Measurements from ENCODE around the gene CLASRP. TPM values are rescaled to one million over a fixed set of nuclear protein-coding genes. Genes with fewer than 3 reads are reported as not detected.
"Not testable (repeated sequence)": the region's sequence is repeated elsewhere in the genome, so short reads cannot be mapped to it uniquely, and the experiment has no call there.

The CLASRP gene
- total and polyA plus RNA-seq, 9 donors: 29.5 to 113 (median 80.3) TPM

DNA sequence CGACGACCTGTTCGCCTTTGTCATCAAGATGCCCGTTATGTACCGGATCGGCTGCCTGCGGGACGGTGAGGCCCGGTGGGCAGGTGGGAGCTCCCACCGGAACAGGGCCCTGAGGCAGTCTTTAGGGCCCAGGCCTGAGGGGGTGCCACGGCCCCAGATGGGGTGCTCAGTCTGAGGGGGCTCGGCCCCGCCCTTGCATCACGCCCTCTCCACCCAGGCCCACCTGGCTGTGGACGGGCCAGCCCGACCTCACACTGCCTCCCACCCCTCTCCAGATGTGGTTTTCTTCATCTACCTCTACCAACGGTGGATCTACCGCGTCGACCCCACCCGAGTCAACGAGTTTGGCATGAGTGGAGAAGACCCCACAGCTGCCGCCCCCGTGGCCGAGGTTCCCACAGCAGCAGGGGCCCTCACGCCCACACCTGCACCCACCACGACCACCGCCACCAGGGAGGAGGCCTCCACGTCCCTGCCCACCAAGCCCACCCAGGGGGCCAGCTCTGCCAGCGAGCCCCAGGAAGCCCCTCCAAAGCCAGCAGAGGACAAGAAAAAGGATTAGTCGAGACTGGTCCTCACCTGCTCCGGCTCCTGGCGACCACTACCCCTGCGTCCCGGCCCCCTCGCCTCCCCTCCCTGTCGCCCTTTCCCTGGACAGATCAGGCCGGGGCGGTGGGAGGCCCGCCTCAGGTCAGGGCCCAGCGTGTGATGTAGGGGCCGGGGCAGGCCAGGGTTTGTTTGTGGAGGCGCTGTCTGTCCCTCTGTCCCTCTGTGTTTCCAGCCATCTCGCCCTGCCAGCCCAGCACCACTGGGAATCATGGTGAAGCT is 46.3 kb upstream of the CLASRP start:
- TF ChIP-seq EP300 (IDR thresholded peaks at IDR 0.05) (no peak), POLR2A (IDR thresholded peaks at IDR 0.05) (no peak)
- TF ChIP-seq, protein P1, sequence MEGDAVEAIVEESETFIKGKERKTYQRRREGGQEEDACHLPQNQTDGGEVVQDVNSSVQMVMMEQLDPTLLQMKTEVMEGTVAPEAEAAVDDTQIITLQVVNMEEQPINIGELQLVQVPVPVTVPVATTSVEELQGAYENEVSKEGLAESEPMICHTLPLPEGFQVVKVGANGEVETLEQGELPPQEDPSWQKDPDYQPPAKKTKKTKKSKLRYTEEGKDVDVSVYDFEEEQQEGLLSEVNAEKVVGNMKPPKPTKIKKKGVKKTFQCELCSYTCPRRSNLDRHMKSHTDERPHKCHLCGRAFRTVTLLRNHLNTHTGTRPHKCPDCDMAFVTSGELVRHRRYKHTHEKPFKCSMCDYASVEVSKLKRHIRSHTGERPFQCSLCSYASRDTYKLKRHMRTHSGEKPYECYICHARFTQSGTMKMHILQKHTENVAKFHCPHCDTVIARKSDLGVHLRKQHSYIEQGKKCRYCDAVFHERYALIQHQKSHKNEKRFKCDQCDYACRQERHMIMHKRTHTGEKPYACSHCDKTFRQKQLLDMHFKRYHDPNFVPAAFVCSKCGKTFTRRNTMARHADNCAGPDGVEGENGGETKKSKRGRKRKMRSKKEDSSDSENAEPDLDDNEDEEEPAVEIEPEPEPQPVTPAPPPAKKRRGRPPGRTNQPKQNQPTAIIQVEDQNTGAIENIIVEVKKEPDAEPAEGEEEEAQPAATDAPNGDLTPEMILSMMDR (IDR thresholded peaks at IDR 0.05): no peak
- DNase-seq: no peak
- no peaks in the 10 kb centered on the region for H3K36me3 ChIP-seq
- H3K27me3 ChIP-seq: no peaks in the 10 kb centered on the region
- intact Hi-C loops (cut with DNase I): no loop called here
- no peaks in the 10 kb centered on the region for H3K4me1 ChIP-seq (ENCODE audit: insufficient read depth)
- H3K27ac ChIP-seq: no peak overlapping the region
- no peak overlapping the region for H3K4me3 ChIP-seq
- H3K9me3 ChIP-seq: no peaks in the 10 kb centered on the region
- WGBS, 3 donors: 82 to 86% (median 86%) methylated on average over 43 to 44 of the region's 44 CpGs

DNA sequence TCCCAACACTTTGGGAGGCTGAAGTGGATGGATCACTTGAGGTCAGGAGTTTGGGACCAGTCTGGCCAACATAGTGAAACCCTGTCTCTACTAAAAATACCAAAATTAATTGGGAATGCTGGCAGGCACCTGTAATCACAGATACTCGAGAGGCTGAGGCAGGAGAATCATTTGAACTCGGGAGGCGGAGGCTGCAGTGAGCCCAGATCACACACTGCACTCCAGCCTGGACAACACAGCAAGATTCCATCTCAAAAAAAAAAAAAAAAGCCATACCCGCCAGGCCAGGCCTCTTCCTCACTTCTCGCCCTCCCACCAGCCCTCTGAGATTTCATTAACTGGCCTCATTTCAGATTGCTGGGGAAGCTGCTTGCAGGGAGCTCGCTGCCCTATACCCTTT is 45.3 kb upstream of the CLASRP start:
- Histone ChIP-seq H3K4me1 (ENCODE audit: insufficient read depth) (no peaks in the 10 kb centered on the region), H3K27ac (no peak overlapping the region), H3K36me3 (no peaks in the 10 kb centered on the region), H3K4me3 (no peak overlapping the region), H3K27me3 (no peaks in the 10 kb centered on the region), H3K9me3 (no peaks in the 10 kb centered on the region)
- 80 to 83% (median 81%) methylated on average over 6 of the region's 6 CpGs for WGBS, 3 donors
- intact Hi-C loops (cut with DNase I): no loop called here
- TF ChIP-seq POLR2A (IDR thresholded peaks at IDR 0.05): no peak
- TF ChIP-seq, protein P1 (IDR thresholded peaks at IDR 0.05): no peak
- no peak for TF ChIP-seq EP300 (IDR thresholded peaks at IDR 0.05)
- DNase-seq: no peak

DNA sequence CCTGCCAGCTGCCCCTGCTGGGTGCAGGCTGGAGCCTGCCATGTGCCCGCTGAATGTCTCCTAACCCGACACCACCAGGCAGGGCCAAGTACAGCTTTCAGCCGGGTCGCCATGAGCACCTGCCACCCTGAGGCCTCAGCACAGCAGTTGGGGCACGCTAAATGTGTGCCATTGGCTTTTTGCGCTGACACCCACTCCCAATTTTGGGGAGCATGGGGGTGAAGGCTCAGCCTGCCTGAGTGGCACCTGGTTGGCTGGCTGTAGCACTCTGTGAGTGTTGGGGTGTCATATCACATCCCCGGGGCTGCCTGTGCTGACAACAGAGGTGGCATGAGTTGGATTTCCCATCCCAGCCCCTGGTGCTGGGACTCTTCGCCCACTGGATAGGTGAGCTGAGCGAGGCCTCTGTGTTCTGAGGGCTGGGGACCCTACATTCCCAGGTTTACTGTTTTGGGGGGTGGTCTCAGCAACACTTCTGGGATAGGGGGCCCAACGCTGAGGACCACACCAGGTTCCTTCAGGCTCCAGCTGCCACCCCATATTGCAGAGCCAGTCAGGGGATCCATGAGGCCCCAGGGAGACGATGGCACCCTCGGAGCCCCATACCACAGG is 44.8 kb upstream of the CLASRP start:
- no peaks in the 10 kb centered on the region for H3K36me3 ChIP-seq
- H3K9me3 ChIP-seq: no peaks in the 10 kb centered on the region
- no peak overlapping the region for H3K4me3 ChIP-seq
- TF ChIP-seq POLR2A (IDR thresholded peaks at IDR 0.05): no peak
- TF ChIP-seq EP300 (IDR thresholded peaks at IDR 0.05): no peak
- TF ChIP-seq, protein P1 (IDR thresholded peaks at IDR 0.05): no peak
- H3K27ac ChIP-seq: no peak overlapping the region
- intact Hi-C loops (cut with DNase I): no loop called here
- H3K4me1 ChIP-seq (ENCODE audit: insufficient read depth): no peaks in the 10 kb centered on the region
- WGBS, 3 donors: 81 to 86% (median 82%) methylated on average over 12 of the region's 12 CpGs
- H3K27me3 ChIP-seq: no peaks in the 10 kb centered on the region
- no peak for DNase-seq

- Histone ChIP-seq H3K9me3 (no peaks in the 10 kb centered on the region), H3K4me1 (ENCODE audit: insufficient read depth) (peaks cover 3% of the 10 kb centered on the region), H3K4me3 (no peak overlapping the region), H3K36me3 (no peaks in the 10 kb centered on the region), H3K27me3 (no peaks in the 10 kb centered on the region), H3K27ac (no peak overlapping the region)
- intact Hi-C loops (cut with DNase I): no loop called here
- TF ChIP-seq EP300 (IDR thresholded peaks at IDR 0.05) (no peak), POLR2A (IDR thresholded peaks at IDR 0.05) (no peak)
- TF ChIP-seq, protein P1 (IDR thresholded peaks at IDR 0.05): no peak
- 87 to 90% (median 88%) methylated on average over 4 of the region's 4 CpGs for WGBS, 3 donors
- no peak for DNase-seq
These were observed 40.8 kb upstream of the CLASRP start for GRCh38 chr19:44998025-44998424.

- intact Hi-C loops (cut with DNase I); H3K4me1 ChIP-seq (ENCODE audit: insufficient read depth); H3K27ac ChIP-seq; DNase-seq; H3K4me3 ChIP-seq; H3K27me3 ChIP-seq; H3K9me3 ChIP-seq; H3K36me3 ChIP-seq: not testable (repeated sequence)
- WGBS, 3 donors: 66 to 71% (median 68%) methylated on average over 12 of the region's 12 CpGs
These were observed 39.5 kb upstream of the CLASRP start for GRCh38 chr19:44999131-44999925.

- intact Hi-C loops (cut with DNase I); H3K36me3 ChIP-seq; H3K4me1 ChIP-seq (ENCODE audit: insufficient read depth); H3K9me3 ChIP-seq; H3K27me3 ChIP-seq: not testable (repeated sequence)
- 48 to 63% (median 55%) methylated on average over 19 of the region's 19 CpGs for WGBS, 3 donors
- H3K4me3 ChIP-seq: peak overlapping the region; percentile 15
- peak in 1 of 5 donors; percentile 46 for DNase-seq
- peak overlapping the region; percentile 57 to 73 for H3K27ac ChIP-seq
These were observed 38.2 kb upstream of the CLASRP start for GRCh38 chr19:45000665-45001064.
